OCI-LY1 (cell line): ENCODE results near the gene CIAO2A.

ENCODE experiments used
- H2AFZ ChIP-seq: fragments of 200-600 bp; sonication (generic), shearing (Covaris generic); 2 replicates; pipeline ENCODE4 v1.6.0; 2014; ENCODE audit warnings: antibody characterized with exemption, mild to moderate bottlenecking, low read length
- H3F3A ChIP-seq: fragments of 200-600 bp; sonication (generic), shearing (Covaris generic); 2 replicates; pipeline ENCODE4 v1.6.0; 2014; ENCODE audit warnings: mild to moderate bottlenecking, antibody characterized with exemption, low read length, moderate library complexity; ENCODE audit not compliant: insufficient read depth
- H3K27ac ChIP-seq: fragments of 200-600 bp; sonication (generic); 2 replicates; pipeline ENCODE4 v1.5.1; 2014; ENCODE audit warnings: low read length, mixed run types, mild to moderate bottlenecking, low read depth; ENCODE audit not compliant: poor library complexity, severe bottlenecking
- H3K27me3 ChIP-seq: fragments of 200-600 bp; sonication (generic); 2 replicates; pipeline ENCODE4 v1.6.0; 2014; ENCODE audit warnings: antibody characterized with exemption, mild to moderate bottlenecking, low read length, moderate library complexity; ENCODE audit not compliant: insufficient read depth
- H3K36me3 ChIP-seq: fragments of 200-600 bp; sonication (generic); 2 replicates; pipeline ENCODE4 v1.6.1; 2014; ENCODE audit warnings: mild to moderate bottlenecking, antibody characterized with exemption, low read length, moderate library complexity, mixed read lengths; ENCODE audit not compliant: insufficient read depth
- H3K4me1 ChIP-seq: fragments of 200-600 bp; sonication (generic); 2 replicates; pipeline ENCODE4 v1.5.1; 2014; ENCODE audit warnings: mild to moderate bottlenecking, low read length, moderate library complexity; ENCODE audit not compliant: insufficient read depth, severe bottlenecking
- H3K4me2 ChIP-seq: fragments of 200-600 bp; sonication (generic), shearing (Covaris generic); 2 replicates; pipeline ENCODE4 v1.6.1; 2014; ENCODE audit warnings: low read length
- H3K4me3 ChIP-seq: fragments of 200-600 bp; sonication (generic); 2 replicates; pipeline ENCODE4 v1.5.1; 2014; ENCODE audit warnings: low read length, low read depth, mild to moderate bottlenecking, mixed read lengths; ENCODE audit not compliant: poor library complexity, severe bottlenecking
- H3K79me2 ChIP-seq: fragments of 200-600 bp; shearing (Covaris generic); 2 replicates; pipeline ENCODE4 v1.6.1; 2016; ENCODE audit warnings: mixed run types, low read length, mixed read lengths; ENCODE audit not compliant: insufficient read depth
- H3K9ac ChIP-seq: fragments of 200-600 bp; sonication (generic), shearing (Covaris generic); 2 replicates; pipeline ENCODE4 v1.6.1; 2014; ENCODE audit warnings: mild to moderate bottlenecking, low read length, mixed read lengths
- H3K9me2 ChIP-seq: fragments of 200-600 bp; sonication (generic), shearing (Covaris generic); 2 replicates; pipeline ENCODE4 v1.6.1; 2014; ENCODE audit warnings: low read depth, mild to moderate bottlenecking, low read length, mixed read lengths
- H3K9me3 ChIP-seq: fragments of 200-600 bp; shearing (Covaris generic); 2 replicates; pipeline ENCODE4 v1.6.1; 2014; ENCODE audit warnings: low read length, mixed read lengths
- H4K20me1 ChIP-seq: fragments of 200-600 bp; sonication (generic), shearing (Covaris generic); 2 replicates; pipeline ENCODE4 v1.6.0; 2016; ENCODE audit warnings: mild to moderate bottlenecking, low read length; ENCODE audit not compliant: insufficient read depth
- CTCF ChIP-seq: fragments of 200-600 bp; sonication (generic), shearing (Covaris generic); IDR thresholded peaks from 2 replicates; pipeline ENCODE4 v1.5.1; 2017; ENCODE audit warnings: mild to moderate bottlenecking, antibody characterized with exemption, low read length, moderate library complexity, mixed read lengths
- EZH2 ChIP-seq: fragments of 200-600 bp; sonication (generic), shearing (Covaris generic); IDR thresholded peaks from 2 replicates; pipeline ENCODE4 v1.8.0; 2017; ENCODE audit warnings: borderline replicate concordance, mixed run types, mild to moderate bottlenecking, antibody characterized with exemption, low read length, moderate library complexity, mixed read lengths

Gene CIAO2A

GRCh38 chr15:64024172-64025050, 69.2 kb downstream of the CIAO2A start:
- H4K20me1 ChIP-seq = no peaks in the 10 kb centered on the region
- H3K9me3 ChIP-seq = no peaks in the 10 kb centered on the region
- no peaks in the 10 kb centered on the region for H3K27me3 ChIP-seq
- H3K4me3 ChIP-seq = no peak overlapping the region
- H2AFZ ChIP-seq = no peak overlapping the region
- no peaks in the 10 kb centered on the region for H3K79me2 ChIP-seq
- no peaks in the 10 kb centered on the region for H3F3A ChIP-seq
- H3K4me1 ChIP-seq = peaks cover 22% of the 10 kb centered on the region
- H3K9me2 ChIP-seq = no peaks in the 10 kb centered on the region
- TF ChIP-seq EZH2 = no peak
- no peak for TF ChIP-seq CTCF
- H3K4me2 ChIP-seq = no peak overlapping the region
- H3K9ac ChIP-seq = no peak overlapping the region
- H3K27ac ChIP-seq = no peak overlapping the region
- H3K36me3 ChIP-seq = peaks cover 17% of the 10 kb centered on the region

GRCh38 chr15:64023220-64023619, 70.4 kb downstream of the CIAO2A start:
- no peaks in the 10 kb centered on the region for H3F3A ChIP-seq
- H3K4me1 ChIP-seq = peaks cover 25% of the 10 kb centered on the region
- no peak overlapping the region for H2AFZ ChIP-seq

GRCh38 chr15:64022571-64022970, 71.1 kb downstream of the CIAO2A start:
- Histone ChIP-seq H3F3A (no peaks in the 10 kb centered on the region), H3K9ac (no peak overlapping the region), H3K27me3 (no peaks in the 10 kb centered on the region), H3K9me3 (no peaks in the 10 kb centered on the region), H3K4me2 (no peak overlapping the region), H3K36me3 (peaks cover 17% of the 10 kb centered on the region), H3K79me2 (no peaks in the 10 kb centered on the region), H4K20me1 (no peaks in the 10 kb centered on the region), H3K4me1 (peaks cover 23% of the 10 kb centered on the region), H3K9me2 (no peaks in the 10 kb centered on the region), H3K4me3 (no peak overlapping the region), H3K27ac (no peak overlapping the region), H2AFZ (no peak overlapping the region)
- TF ChIP-seq CTCF = no peak
- no peak for TF ChIP-seq EZH2

More at GRCh38 chr15:64023220-64023619, 70.4 kb downstream of the CIAO2A start:
- Histone ChIP-seq H3K4me3 (no peak overlapping the region), H3K36me3 (peaks cover 17% of the 10 kb centered on the region), H4K20me1 (no peaks in the 10 kb centered on the region), H3K27ac (no peak overlapping the region), H3K79me2 (no peaks in the 10 kb centered on the region), H3K9me2 (no peaks in the 10 kb centered on the region), H3K4me2 (no peak overlapping the region), H3K27me3 (no peaks in the 10 kb centered on the region), H3K9ac (no peak overlapping the region), H3K9me3 (no peaks in the 10 kb centered on the region)
- TF ChIP-seq CTCF = no peak
- TF ChIP-seq EZH2 = no peak
